HFF-Myc (cell line): Measurements from ENCODE around the gene ADAMTS17.

Source experiments
- DNase-seq: peaks from one replicate; pipeline ENCODE4 v3.0.0-alpha.2; 2011; ENCODE audit warnings: low read depth; ENCODE audit errors: extremely low read depth
- H3K4me3 ChIP-seq: replicated peaks from 2 replicates; pipeline ENCODE4 v1.5.1; 2011; ENCODE audit warnings: low read depth, mild to moderate bottlenecking, control low read depth, low read length
- TF ChIP-seq, protein P1 (sequence below): IDR thresholded peaks from 2 replicates; pipeline ENCODE4 v1.5.1; 2012; ENCODE audit warnings: mild to moderate bottlenecking, low read depth, low read length, control low read depth; ENCODE audit errors: missing control alignments

The ADAMTS17 gene

GRCh38 chr15:100129677-100130076 is 212.1 kb downstream of the ADAMTS17 start:
- TF ChIP-seq, protein P1, sequence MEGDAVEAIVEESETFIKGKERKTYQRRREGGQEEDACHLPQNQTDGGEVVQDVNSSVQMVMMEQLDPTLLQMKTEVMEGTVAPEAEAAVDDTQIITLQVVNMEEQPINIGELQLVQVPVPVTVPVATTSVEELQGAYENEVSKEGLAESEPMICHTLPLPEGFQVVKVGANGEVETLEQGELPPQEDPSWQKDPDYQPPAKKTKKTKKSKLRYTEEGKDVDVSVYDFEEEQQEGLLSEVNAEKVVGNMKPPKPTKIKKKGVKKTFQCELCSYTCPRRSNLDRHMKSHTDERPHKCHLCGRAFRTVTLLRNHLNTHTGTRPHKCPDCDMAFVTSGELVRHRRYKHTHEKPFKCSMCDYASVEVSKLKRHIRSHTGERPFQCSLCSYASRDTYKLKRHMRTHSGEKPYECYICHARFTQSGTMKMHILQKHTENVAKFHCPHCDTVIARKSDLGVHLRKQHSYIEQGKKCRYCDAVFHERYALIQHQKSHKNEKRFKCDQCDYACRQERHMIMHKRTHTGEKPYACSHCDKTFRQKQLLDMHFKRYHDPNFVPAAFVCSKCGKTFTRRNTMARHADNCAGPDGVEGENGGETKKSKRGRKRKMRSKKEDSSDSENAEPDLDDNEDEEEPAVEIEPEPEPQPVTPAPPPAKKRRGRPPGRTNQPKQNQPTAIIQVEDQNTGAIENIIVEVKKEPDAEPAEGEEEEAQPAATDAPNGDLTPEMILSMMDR: no peak
- no peak for DNase-seq
- no peak overlapping the region for H3K4me3 ChIP-seq

DNA sequence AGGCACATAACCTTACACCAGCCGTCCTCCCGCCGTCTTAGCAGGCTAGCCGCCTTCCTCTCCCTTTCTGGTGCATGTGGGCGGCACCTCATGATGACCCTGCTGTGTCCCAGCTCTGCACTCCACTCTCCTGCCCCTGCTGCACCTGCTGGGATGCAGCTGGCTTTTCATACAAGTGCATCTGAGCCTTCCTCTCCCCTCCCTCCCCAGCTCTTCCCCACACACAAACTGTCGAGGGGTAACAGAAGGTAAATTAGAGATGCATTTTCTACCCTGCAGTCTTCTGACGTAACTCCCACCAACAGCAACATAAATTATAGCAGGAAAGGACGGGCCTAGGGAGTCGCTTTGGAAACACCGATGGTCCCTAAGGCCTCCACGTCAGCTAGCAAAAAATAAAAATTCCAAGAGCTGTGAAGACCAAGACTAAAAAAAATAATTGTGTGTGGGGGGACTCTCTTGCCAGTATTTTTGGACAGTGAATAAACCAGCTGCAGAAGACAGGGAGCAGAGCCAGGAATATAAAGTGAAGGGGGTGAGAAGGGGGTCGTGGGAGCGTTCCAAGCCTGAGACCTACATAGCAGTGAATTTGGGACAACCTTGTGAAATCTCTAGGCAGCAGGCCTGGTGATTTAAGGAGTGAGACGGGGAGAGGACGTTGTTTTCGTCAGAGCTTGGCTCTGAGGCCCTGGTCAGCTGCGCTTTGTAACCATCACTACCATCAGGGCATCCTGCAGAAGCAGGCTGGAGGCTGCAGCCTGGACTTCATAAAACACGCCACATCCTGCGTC is 216.2 kb downstream of the ADAMTS17 start:
- DNase-seq: no peak
- no peak overlapping the region for H3K4me3 ChIP-seq
- TF ChIP-seq, protein P1: no peak

GRCh38 chr15:100124936-100125335 is 216.8 kb downstream of the ADAMTS17 start:
- no peak overlapping the region for H3K4me3 ChIP-seq
- TF ChIP-seq, protein P1: no peak
- no peak for DNase-seq

- TF ChIP-seq, protein P1: no peak
- H3K4me3 ChIP-seq: no peak overlapping the region
Observed at GRCh38 chr15:100124361-100124760, 217.4 kb downstream of the ADAMTS17 start.

DNA sequence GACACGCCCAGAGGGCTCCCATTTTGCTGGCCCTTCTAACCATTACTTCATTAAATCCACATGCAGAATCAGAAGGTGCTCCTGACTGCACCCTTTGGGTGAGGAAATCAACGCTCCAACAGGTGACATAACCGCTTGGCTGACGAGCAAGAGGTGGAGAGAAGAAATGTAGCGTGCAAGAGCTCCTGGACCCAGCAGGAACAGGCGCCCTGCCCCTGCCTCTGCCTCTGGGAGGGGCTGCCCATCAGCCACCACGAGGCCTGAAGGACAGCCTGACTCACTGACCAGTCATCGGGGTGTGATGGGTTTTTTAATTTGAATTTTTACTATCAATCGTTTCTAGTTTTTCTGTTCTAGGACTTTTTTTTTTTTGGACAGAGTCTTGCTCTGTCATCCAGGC is 218.2 kb downstream of the ADAMTS17 start:
- TF ChIP-seq, protein P1: no peak
- DNase-seq: no peak
- H3K4me3 ChIP-seq: no peak overlapping the region

More at GRCh38 chr15:100124361-100124760, 217.4 kb downstream of the ADAMTS17 start:
- no peak for DNase-seq

DNA sequence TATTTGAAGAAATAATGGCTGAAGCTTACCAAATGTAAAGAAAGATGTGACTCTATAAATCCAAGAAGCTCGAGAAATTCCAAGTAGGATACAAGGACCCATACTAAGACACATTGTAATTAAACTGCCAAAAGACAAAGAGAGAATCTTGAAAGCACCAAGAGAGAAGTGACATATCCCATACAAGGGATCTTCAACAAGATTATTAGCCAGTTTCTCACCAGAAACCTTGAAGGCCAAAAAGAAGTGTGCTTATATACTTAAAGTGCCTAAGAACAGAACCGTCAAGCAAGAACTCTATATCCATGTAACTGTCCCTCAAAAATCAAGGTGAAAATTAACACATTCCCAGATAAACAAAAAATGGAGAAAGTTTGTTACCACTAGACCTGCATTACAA is 220.5 kb downstream of the ADAMTS17 start:
- TF ChIP-seq, protein P1: no peak
- DNase-seq: no peak
- H3K4me3 ChIP-seq: no peak overlapping the region
